Dorsolateral prefrontal cortex (tissue), 118 donors: Measurements from ENCODE around the gene RABL2A. TPM values are rescaled to one million over a fixed set of nuclear protein-coding genes. Genes with fewer than 3 reads are reported as not detected.

Experiments used
- microRNA-seq, 43 experiments: library from miRNA; unstranded; fragments of <30 nt; microRNA quantifications; one replicate each; pipeline ENCODE4 v1.2.0, GENCODE V29; 2022
- total RNA-seq, 120 experiments: library from RNA; stranded (reverse); gene quantifications; one replicate each; pipeline versions ENCODE4 v1.2.3 to v1.2.4, GENCODE V29; 2022

The RABL2A gene
- total RNA-seq, 120 experiments from 2014 or later, result 37.9 to 81.7 (median 56.6) TPM

Small RNA genes within 50 kb of the gene (microRNA-seq; reads per million reads assigned to microRNA genes)
- gene MIR1302-3, result 0 to 0.46 (median 0) reads per million in 43 experiments

Other genes with a start within 250 kb of the RABL2A start
- gene ZNG1B, start 189.6 kb upstream of the RABL2A start, total RNA-seq, result 10 to 100 TPM; 18.2 to 47.3 (median 33.3) TPM
- gene FOXD4L1, start 128.6 kb upstream of the RABL2A start, total RNA-seq, result 1 to 10 TPM in 19 of 120 experiments, under 1 TPM in 84, not detected in 17; 0.18 to 1.7 (median 0.68) TPM
- 10 to 100 TPM; 30.6 to 64.6 (median 45.6) TPM for gene SLC35F5, start 129.4 kb downstream of the RABL2A start, total RNA-seq